GM12872 (cell line): ENCODE results near the gene KRT12.

ENCODE experiments used
- CTCF ChIP-seq: IDR thresholded peaks from 3 replicates; pipeline ENCODE4 v1.5.1; 2011; ENCODE audit warnings: low read depth, mild to moderate bottlenecking, low read length, moderate library complexity; ENCODE audit not compliant: insufficient read depth

Gene KRT12

DNA sequence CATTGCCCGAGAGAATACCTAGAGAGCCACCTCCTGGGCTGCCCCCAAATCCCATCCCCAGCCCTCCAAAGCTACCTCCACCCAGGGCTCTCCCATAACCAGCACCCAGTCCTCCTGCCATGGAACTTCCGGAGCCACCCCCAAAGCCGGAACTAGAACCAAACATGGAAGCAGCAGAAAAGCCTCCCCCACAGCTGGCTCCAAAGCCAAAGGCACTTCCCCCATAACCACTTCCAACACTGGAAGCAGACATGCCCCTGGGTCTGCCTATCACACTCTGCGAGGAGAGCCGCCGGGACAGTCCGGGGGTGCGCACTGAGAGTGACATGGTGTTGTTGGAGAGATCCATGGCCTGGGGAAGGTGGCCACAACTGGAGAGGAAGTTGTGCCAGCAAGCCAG, at the start of gene KRT12:
TSS of gene KRT12 (minus strand) at position 386 of the 400 bp plus-strand sequence. CDS start at position 349, 37 bp downstream.
- no peak for TF ChIP-seq CTCF

DNA sequence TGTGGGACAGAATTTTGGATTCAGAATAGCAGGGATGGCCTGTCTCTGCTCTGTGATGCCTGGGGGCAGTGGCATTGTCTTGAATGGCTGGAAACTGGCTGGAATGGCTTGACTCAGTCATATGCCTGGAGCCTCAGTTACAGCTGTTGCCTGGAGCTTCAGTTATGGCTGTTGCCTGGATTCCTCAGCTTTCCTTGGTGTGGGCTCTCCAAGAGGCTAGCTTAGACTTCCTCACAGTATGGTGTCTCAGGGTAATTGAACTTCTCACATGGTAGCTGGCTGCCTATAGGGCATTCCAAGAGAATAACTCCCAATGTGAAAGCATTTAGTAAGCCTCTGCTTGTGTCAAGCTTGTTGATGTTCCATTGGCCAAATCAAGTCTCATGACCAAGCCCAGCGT, 49.3 kb upstream of the KRT12 start:
- no peak for TF ChIP-seq CTCF

GRCh38 chr17:40915721-40916256, 48.8 kb upstream of the KRT12 start:
- TF ChIP-seq CTCF, result no peak

GRCh38 chr17:40915199-40915661, 48.2 kb upstream of the KRT12 start:
- TF ChIP-seq CTCF, result no peak

- no peak for TF ChIP-seq CTCF
Observed at GRCh38 chr17:40914075-40914855, 47.2 kb upstream of the KRT12 start.

DNA sequence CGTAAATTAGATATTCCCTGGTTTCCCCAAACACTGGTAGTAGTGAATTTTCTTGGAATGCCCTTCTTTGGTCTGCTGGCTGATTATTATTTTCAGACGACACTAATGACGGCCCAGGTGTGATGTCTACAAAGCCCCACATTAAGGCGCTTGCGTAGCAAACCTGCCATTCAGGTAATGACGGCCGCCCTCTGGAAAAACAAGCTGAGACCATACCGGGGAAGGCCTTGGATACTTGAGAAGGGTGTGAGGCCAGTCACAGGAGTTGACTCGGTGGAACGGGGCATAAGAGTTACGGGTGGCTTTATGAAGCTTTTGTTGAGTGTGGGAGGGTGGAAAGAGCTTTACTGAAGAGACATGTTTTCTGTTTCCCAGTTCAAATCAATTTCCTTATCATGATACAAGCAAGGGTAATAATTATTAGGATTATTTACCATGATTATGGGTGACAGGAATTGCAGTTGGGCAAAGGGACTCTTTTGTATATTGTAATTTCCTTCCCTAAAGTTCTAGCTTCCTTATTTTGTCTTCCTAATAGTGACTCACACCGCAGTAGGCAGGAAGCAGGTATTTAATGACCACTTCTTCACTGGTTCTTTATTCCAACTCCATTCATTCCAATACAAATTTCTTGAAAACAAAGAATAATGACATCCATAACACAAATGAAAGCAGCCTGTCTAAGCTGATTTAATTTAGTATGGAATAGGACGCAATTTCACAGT, 45.6 kb upstream of the KRT12 start:
- TF ChIP-seq CTCF, result no peak

GRCh38 chr17:40910441-40910841, 43.4 kb upstream of the KRT12 start:
- TF ChIP-seq CTCF, result no peak
